Measurements from ENCODE around the gene IPMK.

GRCh38 chr10:58158806-58159205 lies 108.9 kb downstream of the IPMK start:
- TF ChIP-seq CTCF (conservative IDR thresholded peaks at IDR 0.05) (no peak), ZFX (IDR thresholded peaks at IDR 0.05) (no peak)

Measured in C4-2B (cell line).